HG03469 (cell line): ENCODE results near the gene TMEM174.

Experiments
- ATAC-seq: cut with Tn5 transposase; IDR thresholded peaks from one replicate; pipeline ENCODE4 v1.9.1; 2021; ENCODE audit warnings: mild to moderate bottlenecking, moderate library complexity, moderate number of reproducible peaks; ENCODE audit not compliant: unreplicated experiment

The TMEM174 gene

GRCh38 chr5:73172951-73173350 lies at the start of gene TMEM174:
TSS of gene TMEM174 (plus strand) at chr5:73173193. CDS start at chr5:73173244, 51 bp downstream.
- ATAC-seq = no peak

DNA sequence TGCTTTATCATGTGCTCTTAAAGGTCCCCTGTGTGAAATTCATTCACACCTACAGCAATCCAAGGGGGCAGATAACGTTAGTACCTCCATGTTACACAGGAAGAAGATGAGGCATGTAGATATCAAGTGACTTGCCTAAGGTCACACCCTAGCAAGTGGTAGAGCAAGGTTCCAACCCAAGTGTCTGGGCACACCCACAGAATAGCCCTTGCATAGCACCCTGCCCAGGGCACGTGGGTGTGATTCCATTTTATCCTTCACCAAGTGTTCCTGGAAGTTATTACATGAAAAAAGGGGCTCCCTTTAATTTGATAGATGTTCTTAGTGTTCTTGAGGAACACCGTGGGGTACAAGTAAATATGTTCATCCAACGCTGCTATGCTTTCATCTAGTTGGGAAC lies 47.7 kb upstream of the TMEM174 start:
- no peak for ATAC-seq

GRCh38 chr5:73126381-73126780 lies 46.6 kb upstream of the TMEM174 start:
- no peak for ATAC-seq

DNA sequence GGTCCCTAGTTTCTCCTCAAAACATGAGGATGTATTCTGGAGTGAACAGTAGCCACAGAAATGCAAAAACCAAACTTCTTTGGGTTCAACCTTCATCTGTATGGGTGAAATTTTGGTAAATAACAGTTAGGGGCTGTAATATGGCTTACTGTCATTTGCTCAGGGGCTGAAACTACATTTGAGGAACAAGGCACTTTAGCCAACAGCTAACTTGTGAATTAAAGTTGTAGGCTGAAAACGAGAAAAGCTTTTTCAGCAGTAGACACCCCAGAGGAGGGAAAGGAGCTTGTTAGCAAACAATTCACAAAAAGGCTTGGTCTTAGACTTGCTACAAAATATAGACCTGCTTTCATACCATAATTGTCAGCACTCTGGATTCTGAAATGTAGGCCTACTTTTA lies 46.0 kb upstream of the TMEM174 start:
- ATAC-seq = no peak

GRCh38 chr5:73129143-73129542 lies 43.9 kb upstream of the TMEM174 start:
- ATAC-seq = no peak

GRCh38 chr5:73130811-73131210 lies 42.2 kb upstream of the TMEM174 start:
- ATAC-seq = no peak

- ATAC-seq = no peak
Measured at GRCh38 chr5:73131711-73132425, 41.1 kb upstream of the TMEM174 start.

DNA sequence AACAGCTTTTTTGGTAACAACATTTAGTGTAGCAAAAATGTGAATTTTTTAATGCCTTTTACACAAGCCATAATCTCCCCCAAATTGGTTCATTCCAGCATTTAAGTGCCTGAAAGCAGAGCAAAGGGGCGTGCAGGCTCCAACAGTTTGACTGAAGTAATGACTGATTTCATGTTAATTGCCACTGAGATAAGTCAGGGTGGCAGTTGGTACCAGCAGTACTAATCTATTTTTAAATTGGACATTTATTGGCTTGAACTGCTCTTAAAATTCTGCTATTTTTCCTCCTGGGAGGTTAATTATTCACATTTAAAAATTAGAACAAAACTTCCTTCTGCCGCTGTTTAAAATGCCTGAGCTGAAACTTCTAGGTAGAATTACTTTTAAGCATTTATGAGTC lies 40.2 kb upstream of the TMEM174 start:
- ATAC-seq = no peak

DNA sequence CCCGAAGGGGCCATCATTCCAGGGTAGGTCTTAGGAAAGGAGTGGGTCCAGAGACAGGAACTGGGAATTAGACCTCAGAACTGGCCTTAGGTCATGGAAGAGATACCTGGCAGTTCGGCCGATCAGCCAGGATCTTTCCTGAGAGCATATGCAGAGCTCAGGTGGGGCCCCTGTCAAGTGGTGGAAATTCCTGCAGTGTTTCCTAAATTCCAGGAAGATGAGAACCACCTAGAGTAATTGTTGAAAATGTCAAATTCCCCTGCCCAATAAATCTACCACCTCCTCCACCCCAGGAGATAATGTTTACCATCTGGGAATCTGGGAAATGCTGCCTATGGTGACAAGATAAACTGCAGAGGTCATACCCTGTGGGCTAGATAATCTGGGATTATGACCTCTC lies 38.0 kb upstream of the TMEM174 start:
- no peak for ATAC-seq

- ATAC-seq = no peak
Measured at GRCh38 chr5:73135429-73136054, 37.5 kb upstream of the TMEM174 start.

DNA sequence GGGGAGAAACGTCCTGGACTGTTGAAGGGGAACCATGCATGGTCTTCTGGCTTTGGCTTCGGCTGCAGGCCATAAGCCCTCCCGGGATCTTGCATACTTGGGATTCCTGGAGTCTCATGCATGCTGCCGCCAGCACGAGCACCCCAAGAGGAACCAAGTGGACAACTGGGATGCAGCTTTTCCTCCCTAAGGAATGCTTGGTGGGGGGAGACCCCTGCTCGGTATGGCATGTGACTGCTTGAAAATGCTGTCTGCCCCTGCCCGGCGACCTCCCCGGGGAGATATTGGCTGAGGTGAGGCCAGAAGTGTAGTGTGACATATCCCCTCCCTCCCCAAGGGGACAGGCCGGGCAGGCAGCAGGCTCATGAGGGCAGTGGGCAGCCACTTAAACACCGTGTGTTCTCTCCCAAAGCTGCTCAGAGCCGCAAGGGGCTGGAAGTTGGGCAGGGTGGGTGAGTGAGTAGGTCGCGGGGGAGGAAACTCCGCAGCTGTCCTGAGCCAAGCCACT lies 36.9 kb upstream of the TMEM174 start:
- ATAC-seq = no peak

DNA sequence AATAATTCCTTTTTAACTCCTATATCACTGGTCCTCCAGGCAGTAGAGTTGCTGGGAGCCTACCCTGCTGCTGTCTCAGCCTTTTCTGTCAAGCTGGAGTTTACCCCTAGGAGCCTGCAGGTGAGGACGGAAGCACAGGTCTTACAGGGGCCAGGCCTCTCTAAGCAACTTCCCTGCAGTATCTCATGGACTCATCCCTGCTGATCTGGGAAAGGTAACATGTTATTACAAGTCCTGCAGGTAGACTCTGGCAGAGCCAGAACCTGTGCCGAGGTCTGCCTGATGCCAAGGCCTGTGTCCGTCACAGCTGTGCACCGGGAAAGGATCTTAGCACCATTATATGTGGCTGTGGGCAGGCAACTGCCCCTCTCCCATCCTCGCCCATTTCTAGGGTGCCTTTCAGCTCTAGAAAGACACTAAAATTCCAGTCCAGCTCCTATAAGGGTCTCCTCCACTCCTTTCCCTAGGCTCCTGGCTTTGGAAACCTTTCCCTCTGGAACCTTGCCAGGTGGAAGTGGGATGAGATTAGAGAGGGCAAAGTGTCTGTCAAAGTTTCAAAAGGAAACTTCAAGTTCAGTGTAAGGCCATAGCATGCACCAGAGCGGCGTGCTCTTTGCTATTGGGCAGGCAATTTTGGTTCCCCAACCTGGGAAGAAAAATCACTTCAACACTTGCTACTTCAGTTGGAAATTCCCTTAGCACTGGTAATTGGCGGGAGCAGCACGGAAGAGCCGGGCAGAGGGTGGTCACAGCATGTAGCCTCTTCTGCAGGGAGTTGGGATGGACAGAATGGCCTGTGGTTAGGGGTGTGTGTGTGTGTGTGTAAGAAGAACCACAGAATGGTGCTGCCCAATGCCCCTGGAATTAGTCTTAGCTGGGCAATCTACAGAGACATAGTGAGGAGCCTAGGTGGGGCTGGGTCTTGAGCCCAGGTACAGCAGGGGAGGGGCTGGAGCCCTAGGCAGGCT lies 35.1 kb upstream of the TMEM174 start:
- no peak for ATAC-seq

- ATAC-seq = no peak
Measured at GRCh38 chr5:73139485-73139884, 33.5 kb upstream of the TMEM174 start.

GRCh38 chr5:73140801-73141200 lies 32.2 kb upstream of the TMEM174 start:
- ATAC-seq = no peak

DNA sequence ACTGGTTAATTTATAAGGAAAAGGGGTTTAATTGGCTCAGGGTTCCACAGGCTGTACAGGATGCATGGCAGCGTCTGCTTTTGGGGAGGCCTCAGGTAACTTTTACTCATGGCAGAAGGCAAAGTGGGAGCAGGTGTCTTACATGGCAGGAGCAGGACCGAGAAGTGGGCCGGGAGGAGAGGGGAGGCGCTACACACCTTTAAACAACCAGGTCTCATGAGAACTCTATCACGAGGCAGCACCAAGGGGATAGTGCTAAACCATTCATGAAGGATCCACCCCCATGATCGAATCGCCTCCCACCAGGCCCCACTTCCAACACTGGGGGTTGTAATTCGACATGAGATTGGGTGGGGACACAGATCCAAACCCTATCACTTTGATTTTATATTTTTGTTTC lies 31.0 kb upstream of the TMEM174 start:
- ATAC-seq = no peak

GRCh38 chr5:73143716-73144115 lies 29.3 kb upstream of the TMEM174 start:
- no peak for ATAC-seq

- no peak for ATAC-seq
Measured at GRCh38 chr5:73149540-73149939, 23.5 kb upstream of the TMEM174 start.

DNA sequence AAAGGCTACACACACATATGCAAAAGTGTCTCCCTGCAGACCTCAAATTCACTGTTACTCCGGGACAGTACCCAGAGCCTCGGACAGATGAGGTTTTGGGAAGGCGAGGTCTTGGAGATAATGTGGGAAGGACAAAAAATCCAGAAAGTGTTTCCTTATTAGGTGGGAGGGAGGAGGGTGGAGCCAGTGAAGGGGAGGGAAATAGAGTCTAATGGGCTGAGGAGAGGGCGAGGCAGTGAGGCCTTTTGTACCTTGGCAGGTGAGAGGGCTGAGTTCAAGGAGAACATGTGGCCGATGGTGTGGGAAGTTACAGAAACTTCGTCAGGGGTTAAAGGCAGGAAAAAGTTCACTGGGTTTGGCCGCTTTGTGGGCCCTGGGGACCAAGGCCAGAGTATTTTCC lies 22.1 kb upstream of the TMEM174 start:
- no peak for ATAC-seq

GRCh38 chr5:73151766-73152410 lies 21.1 kb upstream of the TMEM174 start:
- no peak for ATAC-seq

DNA sequence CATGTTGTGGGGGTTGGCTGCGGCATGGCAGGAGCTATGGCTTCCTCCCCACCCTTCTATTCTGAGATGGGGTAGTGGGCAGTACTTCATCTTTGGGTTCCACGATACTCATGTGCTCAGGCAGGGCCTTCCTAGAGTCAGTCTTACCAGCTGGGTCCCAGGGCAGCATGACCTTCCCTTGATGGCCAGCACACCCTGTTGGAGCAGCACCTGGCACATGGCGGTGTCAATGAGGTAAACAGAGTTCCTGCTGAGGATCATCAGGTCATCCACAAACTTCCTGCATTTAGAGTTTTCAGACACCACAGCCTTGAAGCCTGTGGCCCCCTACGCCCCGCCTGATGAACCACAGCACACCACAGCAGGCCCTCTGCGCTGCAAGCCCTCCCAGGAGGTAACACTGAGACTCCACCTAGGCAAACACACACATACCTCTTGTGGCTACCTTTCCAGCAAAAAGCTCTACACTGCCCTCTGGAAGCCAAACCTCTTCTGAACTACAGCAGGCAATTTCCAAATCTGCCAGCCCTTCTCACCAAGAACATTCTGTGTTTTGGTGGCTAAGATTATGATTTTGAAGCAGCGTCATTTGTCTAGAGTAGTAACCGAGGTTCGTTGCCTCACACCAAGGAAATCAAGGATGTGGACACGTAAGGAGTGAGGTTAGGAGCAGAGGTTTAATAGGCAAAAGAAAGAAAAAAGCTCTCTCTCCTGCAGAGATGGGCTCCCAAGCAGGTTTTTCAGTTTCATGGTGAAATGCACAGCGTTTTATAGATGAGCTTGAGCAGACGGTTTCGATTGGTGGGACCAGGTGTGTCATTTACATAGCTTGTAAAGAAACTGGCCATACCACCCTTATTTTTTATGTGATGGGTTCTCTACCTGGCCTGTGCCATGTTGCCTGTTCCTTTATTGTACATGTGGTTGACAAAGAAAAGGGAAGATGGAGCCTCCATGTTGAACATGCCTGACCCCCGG lies 20.3 kb upstream of the TMEM174 start:
- ATAC-seq = no peak
